H9 (cell line): ENCODE results near the gene CDK5. TPM values are rescaled to one million over a fixed set of nuclear protein-coding genes. Genes with fewer than 3 reads are reported as not detected.

Experiments
- DNase-seq: peaks from one replicate; pipeline ENCODE4 v3.0.0-alpha.2; 2017
- H2AFZ ChIP-seq: one replicate; pipeline ENCODE4 v1.6.1; 2013; ENCODE audit warnings: mild to moderate bottlenecking, low read length, control low read depth, moderate library complexity
- H2AK5ac ChIP-seq: 2 replicates; pipeline ENCODE4 v1.6.1; 2013; ENCODE audit warnings: low read length, control low read depth, mixed read lengths; ENCODE audit not compliant: insufficient read length
- H2BK120ac ChIP-seq: one replicate; pipeline ENCODE4 v1.6.1; 2013; ENCODE audit warnings: low read depth, mild to moderate bottlenecking, low read length, control low read depth, inconsistent platforms; ENCODE audit not compliant: poor library complexity, severe bottlenecking
- H2BK12ac ChIP-seq: 2 replicates; pipeline ENCODE4 v1.6.1; 2013; ENCODE audit warnings: low read length, control low read depth, mixed read lengths, low read depth; ENCODE audit not compliant: insufficient read length
- H2BK15ac ChIP-seq: 2 replicates; pipeline ENCODE4 v1.6.1; 2013; ENCODE audit warnings: low read depth, low read length, control low read depth
- H2BK20ac ChIP-seq: one replicate; pipeline ENCODE4 v1.6.1; 2013; ENCODE audit warnings: low read depth, mild to moderate bottlenecking, low read length, control low read depth, inconsistent platforms; ENCODE audit not compliant: poor library complexity, severe bottlenecking
- H2BK5ac ChIP-seq: 2 replicates; pipeline ENCODE4 v1.6.1; 2013; ENCODE audit warnings: low read length, control low read depth, mixed read lengths; ENCODE audit not compliant: insufficient read length
- H3K14ac ChIP-seq: 2 replicates; pipeline ENCODE4 v1.6.1; 2013; ENCODE audit warnings: low read length, control low read depth; ENCODE audit not compliant: insufficient read depth
- H3K18ac ChIP-seq: 2 replicates; pipeline ENCODE4 v1.6.1; 2013; ENCODE audit warnings: low read depth, mild to moderate bottlenecking, mixed read lengths, low read length, control low read depth; ENCODE audit not compliant: insufficient read length
- H3K23ac ChIP-seq: 2 replicates; pipeline ENCODE4 v1.6.1; 2013; ENCODE audit warnings: low read length, control low read depth, mixed read lengths, low read depth; ENCODE audit not compliant: insufficient read length
- H3K23me2 ChIP-seq: 2 replicates; pipeline ENCODE4 v1.6.1; 2013; ENCODE audit warnings: low read depth, mild to moderate bottlenecking, mixed read lengths, low read length, control low read depth; ENCODE audit not compliant: insufficient read length, poor library complexity, severe bottlenecking
- H3K27ac ChIP-seq: 2 replicates; pipeline ENCODE4 v1.5.1; 2013; ENCODE audit warnings: low read length, control low read depth, mixed read lengths, low read depth; ENCODE audit not compliant: insufficient read length
- H3K27me3 ChIP-seq: 2 replicates; pipeline ENCODE4 v1.6.1; 2013; ENCODE audit warnings: low read length, control low read depth, inconsistent platforms; ENCODE audit not compliant: insufficient read depth
- H3K4ac ChIP-seq: 2 replicates; pipeline ENCODE4 v1.6.1; 2013; ENCODE audit warnings: low read depth, mild to moderate bottlenecking, control low read depth, inconsistent platforms, low read length, moderate library complexity
- H3K4me1 ChIP-seq: 2 replicates; pipeline ENCODE4 v1.6.1; 2013; ENCODE audit warnings: low read length, control low read depth, inconsistent platforms; ENCODE audit not compliant: insufficient read depth
- H3K4me2 ChIP-seq: 2 replicates; pipeline ENCODE4 v1.6.1; 2013; ENCODE audit warnings: low read length, control low read depth, mixed read lengths; ENCODE audit not compliant: insufficient read length, insufficient read depth
- H3K56ac ChIP-seq: 2 replicates; pipeline ENCODE4 v1.6.1; 2013; ENCODE audit warnings: low read depth, mild to moderate bottlenecking, mixed read lengths, low read length, control low read depth; ENCODE audit not compliant: insufficient read length
- H3K79me1 ChIP-seq: 2 replicates; pipeline ENCODE4 v1.6.1; 2013; ENCODE audit warnings: low read depth, mild to moderate bottlenecking, moderate library complexity, low read length, control low read depth, inconsistent platforms; ENCODE audit not compliant: insufficient read depth, poor library complexity, severe bottlenecking
- H3K79me2 ChIP-seq: 2 replicates; pipeline ENCODE4 v1.6.1; 2013; ENCODE audit warnings: low read length, control low read depth, inconsistent platforms; ENCODE audit not compliant: insufficient read depth
- H3K9ac ChIP-seq: 2 replicates; pipeline ENCODE4 v1.6.1; 2013; ENCODE audit warnings: low read length, control low read depth, mixed read lengths; ENCODE audit not compliant: insufficient read length; ENCODE audit errors: extremely low read depth
- H3K9me3 ChIP-seq: one replicate; pipeline ENCODE4 v1.6.1; 2013; ENCODE audit warnings: low read depth, low read length, inconsistent platforms; ENCODE audit not compliant: control insufficient read depth
- H3T11ph ChIP-seq: one replicate; pipeline ENCODE4 v1.6.1; 2013; ENCODE audit warnings: mild to moderate bottlenecking, low read length, control low read depth, inconsistent platforms
- H4K20me1 ChIP-seq: one replicate; pipeline ENCODE4 v1.6.1; 2013; ENCODE audit not compliant: control insufficient read depth, insufficient read length, insufficient read depth
- H4K5ac ChIP-seq: 2 replicates; pipeline ENCODE4 v1.6.1; 2013; ENCODE audit warnings: low read depth, mild to moderate bottlenecking, mixed read lengths, low read length, control low read depth; ENCODE audit not compliant: insufficient read length
- H4K8ac ChIP-seq: replicated peaks from 2 replicates; pipeline ENCODE4 v1.6.1; 2013; ENCODE audit warnings: low read length, control low read depth, mixed read lengths, low read depth; ENCODE audit not compliant: insufficient read length
- H4K91ac ChIP-seq: 2 replicates; pipeline ENCODE4 v1.6.1; 2013; ENCODE audit warnings: low read depth, mild to moderate bottlenecking, moderate library complexity, mixed read lengths, low read length, control low read depth; ENCODE audit not compliant: insufficient read length
- H3K27ac Mint-ChIP-seq, 3 experiments: 2 replicates in 2 of 3; 3 replicates in 1 of 3; pipeline ENCODE4 v1.8.0; 2020 to 2021; ENCODE audit warnings: mixed read lengths in 3 of 3, mild to moderate bottlenecking in 1 of 3, moderate library complexity in 1 of 3
- H3K27me3 Mint-ChIP-seq: 2 replicates; pipeline ENCODE4 v1.8.0; 2021; ENCODE audit warnings: low read depth, mild to moderate bottlenecking, moderate library complexity, mixed read lengths
- H3K36me3 Mint-ChIP-seq, 3 experiments: 2 replicates in 2 of 3; 3 replicates in 1 of 3; pipeline ENCODE4 v1.8.0; 2020 to 2021; ENCODE audit warnings: low read depth in 3 of 3, mixed read lengths in 3 of 3; ENCODE audit not compliant: insufficient read depth in 1 of 3
- H3K4me1 Mint-ChIP-seq, 2 experiments: 2 replicates each; pipeline ENCODE4 v1.8.0; 2020; ENCODE audit warnings: mixed read lengths in 2 of 2
- H3K4me3 Mint-ChIP-seq, 2 experiments: 2 replicates in 1 of 2; 3 replicates in 1 of 2; pipeline ENCODE4 v1.8.0; 2020 to 2021; ENCODE audit warnings: mild to moderate bottlenecking in 2 of 2, mixed read lengths in 2 of 2, moderate library complexity in 1 of 2
- H3K9me3 Mint-ChIP-seq, 2 experiments: 2 replicates in 1 of 2; 3 replicates in 1 of 2; pipeline ENCODE4 v1.8.0; 2020; ENCODE audit warnings: mild to moderate bottlenecking in 2 of 2, mixed read lengths in 2 of 2, moderate library complexity in 1 of 2
- CTCF ChIP-seq: fragments of 200-600 bp; sonication (generic); conservative IDR thresholded peaks from 3 replicates; pipeline ENCODE4 v1.8.0; 2021; ENCODE audit warnings: antibody characterized with exemption, mild to moderate bottlenecking
- whole genome bisulfite sequencing: extraction: QIAGEN DNeasy Blood & Tissue Kit; methylation state at CpG from one replicate; pipeline ENCODE4 v1.1.7; 2013; ENCODE audit warnings: missing lambda C conversion rate, low lambda C conversion rate, mixed read lengths; ENCODE audit not compliant: insufficient read length; ENCODE audit errors: extremely low coverage; 5-methylcytosine and 5-hydroxymethylcytosine counted together
- total RNA-seq: library from RNA; stranded (reverse); gene quantifications from 2 replicates; pipeline ENCODE4 v1.2.1, GENCODE V29; 2021

The CDK5 gene
- total RNA-seq, 1 experiment from 2014 or later, result 19.9 TPM

- Histone ChIP-seq H2BK12ac (no peak overlapping the region), H2BK120ac (no peak overlapping the region)
Observed at GRCh38 chr7:151079199-151079910, 21.7 kb upstream of the CDK5 start.

More at GRCh38 chr7:151079199-151079910, 21.7 kb upstream of the CDK5 start:
- Mint-ChIP-seq H3K36me3 (peaks cover 11 to 25% (median 22%) of the 10 kb centered on the region in 3 experiments), H3K27me3 (peaks cover 6% of the 10 kb centered on the region), H3K4me1 (peaks cover 32 to 43% of the 10 kb centered on the region in 2 experiments), H3K27ac (peak overlapping the region in 2 of 3 experiments; percentile 66 to 84; a peak in 1 of 7 replicates), H3K9me3 (no peaks in the 10 kb centered on the region), H3K4me3 (peak overlapping the region; percentile 79 to 92)
- H3K9ac ChIP-seq, result no peak overlapping the region
- no peak overlapping the region for H3K23ac ChIP-seq
- no peak overlapping the region for H4K91ac ChIP-seq
- no peak overlapping the region for H3K18ac ChIP-seq
- H2BK5ac ChIP-seq, result no peak overlapping the region
- no peak overlapping the region for H3K14ac ChIP-seq
- no peak overlapping the region for H3K4ac ChIP-seq
- no peaks in the 10 kb centered on the region for H3K9me3 ChIP-seq
- peaks cover 7% of the 10 kb centered on the region for H3K23me2 ChIP-seq
- no peak overlapping the region for H3K56ac ChIP-seq
- no peaks in the 10 kb centered on the region; the same call in 1 of the 2 replicates for H3K79me2 ChIP-seq
- no CpG with 5 or more reads among the region's 27 CpGs for WGBS
- no peaks in the 10 kb centered on the region for H3K4me1 ChIP-seq
- no peak overlapping the region for H3K27ac ChIP-seq
- H2AFZ ChIP-seq, result no peak overlapping the region
- no peak overlapping the region for H2BK20ac ChIP-seq
- H3T11ph ChIP-seq, result no peak overlapping the region
- no peaks in the 10 kb centered on the region for H4K20me1 ChIP-seq
- H3K27me3 ChIP-seq, result no peaks in the 10 kb centered on the region; the same call in 1 of the 2 replicates
- peak overlapping the region; percentile 70 for H3K4me2 ChIP-seq
- DNase-seq, result no peak
- H4K5ac ChIP-seq, result no peak overlapping the region
- no peak overlapping the region for H2BK15ac ChIP-seq
- H2AK5ac ChIP-seq, result no peak overlapping the region
- TF ChIP-seq CTCF, result no peak
- H4K8ac ChIP-seq, result no peak overlapping the region
- H3K79me1 ChIP-seq, result no peaks in the 10 kb centered on the region
